WTC11 (cell line): ENCODE data around the gene CIRBP. TPM values are rescaled to one million over a fixed set of nuclear protein-coding genes. Genes with fewer than 3 reads are reported as not detected.

Source experiments
- ATAC-seq: fragments of 200-7000 bp; cut with Tn5 transposase; 2 replicates; pipeline ENCODE4 v1.10.0; 2021; ENCODE audit warnings: mild to moderate bottlenecking, moderate library complexity
- CTCF ChIA-PET: fragments of 300-600 bp; sonication (Branson Sonifier 250); formaldehyde crosslinking; loops from one replicate; lab custom pipeline; 2021; ENCODE audit warnings: antibody characterized with exemption; lab: Charles Lee
- POLR2A ChIA-PET: fragments of 350-600 bp; sonication (Branson Sonifier 250); formaldehyde crosslinking; loops from one replicate; lab custom pipeline; 2021; ENCODE audit warnings: antibody characterized with exemption; lab: Charles Lee
- DNase-seq: peaks from one replicate; pipeline ENCODE4 v3.0.0; 2021; ENCODE audit warnings: low spot score
- H3K27ac Mint-ChIP-seq: 2 replicates; pipeline ENCODE4 v1.8.0; 2021; ENCODE audit warnings: mixed read lengths
- H3K27me3 Mint-ChIP-seq: 2 replicates; pipeline ENCODE4 v1.8.0; 2021; ENCODE audit warnings: low read depth, mild to moderate bottlenecking, moderate library complexity, mixed read lengths
- H3K36me3 Mint-ChIP-seq: 2 replicates; pipeline ENCODE4 v1.8.0; 2021; ENCODE audit warnings: mixed read lengths
- H3K4me1 Mint-ChIP-seq: 2 replicates; pipeline ENCODE4 v1.8.0; 2022; ENCODE audit warnings: mixed read lengths
- H3K4me3 Mint-ChIP-seq: 2 replicates; pipeline ENCODE4 v1.8.0; 2021; ENCODE audit warnings: mild to moderate bottlenecking, moderate library complexity, mixed read lengths
- H3K9me3 Mint-ChIP-seq: 2 replicates; pipeline ENCODE4 v1.8.0; 2021; ENCODE audit warnings: mixed read lengths
- CBFB ChIP-seq: sonication (generic); formaldehyde crosslinking; IDR thresholded peaks from 2 replicates; pipeline ENCODE4 v1.8.1; 2022; ENCODE audit warnings: mild to moderate bottlenecking, low read depth, missing genetic modification reagents
- CREM ChIP-seq: sonication (generic); formaldehyde crosslinking; IDR thresholded peaks from 2 replicates; pipeline ENCODE4 v1.8.1; 2022; ENCODE audit warnings: mild to moderate bottlenecking, missing genetic modification reagents, moderate library complexity
- CTCF ChIP-seq: fragments of 200-600 bp; IDR thresholded peaks from 2 replicates; pipeline ENCODE4 v1.8.0; 2022; ENCODE audit warnings: antibody characterized with exemption
- E2F5 ChIP-seq: sonication (generic); formaldehyde crosslinking; IDR thresholded peaks from 2 replicates; pipeline ENCODE4 v1.8.1; 2022; ENCODE audit warnings: mild to moderate bottlenecking, moderate library complexity, missing genetic modification reagents
- ESRRA ChIP-seq: sonication (generic); formaldehyde crosslinking; IDR thresholded peaks from 2 replicates; pipeline ENCODE4 v1.8.1; 2022; ENCODE audit warnings: mild to moderate bottlenecking, missing genetic modification reagents, borderline replicate concordance
- ETV6 ChIP-seq: sonication (generic); formaldehyde crosslinking; IDR thresholded peaks from 2 replicates; pipeline ENCODE4 v1.8.1; 2022; ENCODE audit warnings: mild to moderate bottlenecking, missing genetic modification reagents
- FOXJ3 ChIP-seq: sonication (generic); formaldehyde crosslinking; IDR thresholded peaks from 2 replicates; pipeline ENCODE4 v1.9.0; 2021; ENCODE audit warnings: missing genetic modification reagents, mild to moderate bottlenecking, borderline replicate concordance
- FOXK1 ChIP-seq: sonication (generic); formaldehyde crosslinking; IDR thresholded peaks from 2 replicates; pipeline ENCODE4 v1.8.0; 2022; ENCODE audit warnings: mild to moderate bottlenecking, moderate library complexity, missing genetic modification reagents
- FOXP4 ChIP-seq: sonication (generic); formaldehyde crosslinking; IDR thresholded peaks from 2 replicates; pipeline ENCODE4 v1.8.0; 2022; ENCODE audit warnings: mild to moderate bottlenecking, missing genetic modification reagents
- IRF1 ChIP-seq: sonication (generic); formaldehyde crosslinking; IDR thresholded peaks from 2 replicates; pipeline ENCODE4 v1.8.0; 2023; ENCODE audit warnings: missing genetic modification reagents
- MYBL2 ChIP-seq: sonication (generic); formaldehyde crosslinking; IDR thresholded peaks from 2 replicates; pipeline ENCODE4 v1.8.1; 2023; ENCODE audit warnings: mild to moderate bottlenecking, moderate library complexity, missing genetic modification reagents
- NFATC4 ChIP-seq: fragments of 250-450 bp; sonication (Bioruptor Pico); IDR thresholded peaks from 2 replicates; pipeline ENCODE4 v1.9.0; 2021; ENCODE audit warnings: mild to moderate bottlenecking
- NFYB ChIP-seq: sonication (generic); formaldehyde crosslinking; conservative IDR thresholded peaks from 2 replicates; pipeline ENCODE4 v1.8.0; 2022; ENCODE audit warnings: low read depth, missing genetic modification reagents
- NR2C2 ChIP-seq: sonication (generic); formaldehyde crosslinking; IDR thresholded peaks from 2 replicates; pipeline ENCODE4 v1.8.0; 2022; ENCODE audit warnings: mild to moderate bottlenecking, missing genetic modification reagents
- OVOL2 ChIP-seq: fragments of 250-450 bp; sonication (Bioruptor Pico); IDR thresholded peaks from 2 replicates; pipeline ENCODE4 v1.9.0; 2021; ENCODE audit warnings: mild to moderate bottlenecking, borderline replicate concordance
- PRDM15 ChIP-seq: sonication (generic); formaldehyde crosslinking; IDR thresholded peaks from 2 replicates; pipeline ENCODE4 v1.8.0; 2022; ENCODE audit warnings: missing genetic modification reagents
- PREB ChIP-seq: sonication (generic); formaldehyde crosslinking; IDR thresholded peaks from 2 replicates; pipeline ENCODE4 v1.8.1; 2022; ENCODE audit warnings: mild to moderate bottlenecking, missing genetic modification reagents, moderate library complexity, borderline replicate concordance
- PRRX2 ChIP-seq: fragments of 250-450 bp; sonication (Bioruptor Pico); IDR thresholded peaks from 2 replicates; pipeline ENCODE4 v1.8.0; 2021; ENCODE audit warnings: mild to moderate bottlenecking
- SOX15 ChIP-seq: fragments of 250-450 bp; sonication (Bioruptor Pico); IDR thresholded peaks from 2 replicates; pipeline ENCODE4 v1.9.0; 2021; ENCODE audit warnings: mild to moderate bottlenecking
- SP1 ChIP-seq: sonication (generic); formaldehyde crosslinking; conservative IDR thresholded peaks from 2 replicates; pipeline ENCODE4 v1.8.1; 2022; ENCODE audit warnings: missing genetic modification reagents
- TEAD1 ChIP-seq: sonication (generic); formaldehyde crosslinking; IDR thresholded peaks from 2 replicates; pipeline ENCODE4 v1.8.0; 2022; ENCODE audit warnings: mild to moderate bottlenecking, missing genetic modification reagents
- ZNF121 ChIP-seq: sonication (generic); formaldehyde crosslinking; IDR thresholded peaks from 2 replicates; pipeline ENCODE4 v1.8.0; 2023; ENCODE audit warnings: missing genetic modification reagents
- ZNF138 ChIP-seq: sonication (generic); formaldehyde crosslinking; conservative IDR thresholded peaks from 2 replicates; pipeline ENCODE4 v1.8.1; 2022; ENCODE audit warnings: mild to moderate bottlenecking, moderate library complexity, missing genetic modification reagents
- ZNF219 ChIP-seq: sonication (generic); formaldehyde crosslinking; IDR thresholded peaks from 2 replicates; pipeline ENCODE4 v1.8.0; 2023; ENCODE audit warnings: missing genetic modification reagents, mild to moderate bottlenecking, borderline replicate concordance
- ZNF281 ChIP-seq: sonication (generic); formaldehyde crosslinking; IDR thresholded peaks from 2 replicates; pipeline ENCODE4 v1.8.0; 2023; ENCODE audit warnings: mild to moderate bottlenecking, missing genetic modification reagents
- ZNF671 ChIP-seq: fragments of 250-450 bp; sonication (Bioruptor Pico); IDR thresholded peaks from 2 replicates; pipeline ENCODE4 v1.8.0; 2021; ENCODE audit warnings: mild to moderate bottlenecking
- total RNA-seq: library from RNA; stranded (reverse); gene quantifications from 3 replicates; pipeline ENCODE4 v1.2.3, GENCODE V29; 2021

Gene CIRBP
- total RNA-seq, 1 experiment from 2014 or later, result 298 TPM

- Mint-ChIP-seq H3K36me3 (peaks cover 10% of the 10 kb centered on the region), H3K4me1 (peaks cover 8% of the 10 kb centered on the region), H3K27ac (no peak overlapping the region), H3K4me3 (peak overlapping the region; percentile 65), H3K27me3 (no peaks in the 10 kb centered on the region), H3K9me3 (no peaks in the 10 kb centered on the region)
- ATAC-seq (peak; percentile 48), DNase-seq (peak; percentile 92)
- ChIA-PET POLR2A (no interaction called here), CTCF (interaction anchor here (1.0 to 1.5 kb wide), 2 partner anchors 17 to 19 kb away, joined by 3 to 4 read pairs; no protein-coding TSS in a partner anchor)
- TF ChIP-seq FOXJ3 (CRISPR knock-in tag) (no peak), ZNF219 (CRISPR knock-in tag) (no peak), FOXK1 (CRISPR knock-in tag) (0 out of 2 replicates have a peak, but pooled peaks have one; percentile 23), CREM (CRISPR knock-in tag) (0 out of 2 replicates have a peak, but pooled peaks have one; percentile 1), NFATC4 (no peak), PREB (CRISPR knock-in tag) (no peak), PRDM15 (no peak), SOX15 (CRISPR knock-in tag) (no peak), ZNF671 (CRISPR knock-in tag) (no peak), ESRRA (CRISPR knock-in tag) (no peak), CBFB (CRISPR knock-in tag) (no peak), TEAD1 (CRISPR knock-in tag) (no peak), MYBL2 (CRISPR knock-in tag) (no peak), SP1 (CRISPR knock-in tag) (peak; percentile 86), ETV6 (CRISPR knock-in tag) (no peak), CTCF (no peak), IRF1 (CRISPR knock-in tag) (no peak), NFYB (CRISPR knock-in tag) (peak; percentile 62), ZNF138 (CRISPR knock-in tag) (no peak), NR2C2 (CRISPR knock-in tag) (no peak), ZNF281 (no peak), ZNF121 (no peak), PRRX2 (CRISPR knock-in tag) (0 out of 2 replicates have a peak, but pooled peaks have one; percentile 26), OVOL2 (CRISPR knock-in tag) (no peak), FOXP4 (CRISPR knock-in tag) (0 out of 2 replicates have a peak, but pooled peaks have one; percentile 7), E2F5 (CRISPR knock-in tag) (0 out of 2 replicates have a peak, but pooled peaks have one; percentile 25)
Observed at GRCh38 chr19:1249298-1249989, 19.7 kb upstream of the CIRBP start.
